ENCODE measurements around the gene MACROD1.

- TF ChIP-seq EZH2 (IDR thresholded peaks at IDR 0.05; ENCODE audit: borderline replicate concordance, insufficient read depth, low read depth, low read length, poor library complexity, severe bottlenecking) (no peak), CTCF (IDR thresholded peaks at IDR 0.05) (no peak)
Observed at GRCh38 chr11:64132191-64132771, 33.6 kb downstream of the MACROD1 start.

Data from B cell (primary cell).